ENCODE data around the gene PAX1.

DNA sequence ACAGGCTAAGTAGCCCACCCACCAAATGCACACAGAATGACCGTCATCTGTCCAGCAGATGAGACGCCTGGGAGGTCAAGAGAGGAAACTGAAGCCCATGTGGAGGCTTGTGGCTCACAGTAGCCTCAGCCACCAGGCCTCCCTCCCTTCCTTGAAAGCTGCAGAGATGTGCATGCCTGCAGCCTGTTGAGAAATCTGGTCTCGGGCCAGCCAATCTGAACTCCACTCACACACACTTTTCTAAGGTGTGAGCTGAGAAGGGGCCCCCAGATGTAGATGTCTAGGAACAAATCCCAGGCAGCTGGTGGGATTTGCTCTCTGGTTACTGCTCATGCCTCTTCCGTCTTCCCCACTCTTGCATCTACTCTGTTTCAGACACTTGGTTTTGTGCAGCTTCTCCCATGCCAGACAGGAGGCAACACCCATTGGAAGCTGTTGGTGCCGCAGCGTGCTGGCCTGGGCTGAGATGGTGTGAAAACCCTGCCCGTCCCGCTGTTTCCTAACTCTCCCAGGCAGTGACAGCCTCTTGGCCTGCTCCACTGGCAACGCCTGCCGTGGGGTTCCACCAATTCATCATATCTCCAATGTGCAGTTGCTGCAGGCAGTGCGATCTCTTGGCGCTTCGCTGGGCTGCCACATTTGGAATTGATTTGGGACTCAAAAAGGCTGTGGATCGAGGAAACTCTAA is 24.1 kb upstream of the PAX1 start:
- TF ChIP-seq, protein P1, sequence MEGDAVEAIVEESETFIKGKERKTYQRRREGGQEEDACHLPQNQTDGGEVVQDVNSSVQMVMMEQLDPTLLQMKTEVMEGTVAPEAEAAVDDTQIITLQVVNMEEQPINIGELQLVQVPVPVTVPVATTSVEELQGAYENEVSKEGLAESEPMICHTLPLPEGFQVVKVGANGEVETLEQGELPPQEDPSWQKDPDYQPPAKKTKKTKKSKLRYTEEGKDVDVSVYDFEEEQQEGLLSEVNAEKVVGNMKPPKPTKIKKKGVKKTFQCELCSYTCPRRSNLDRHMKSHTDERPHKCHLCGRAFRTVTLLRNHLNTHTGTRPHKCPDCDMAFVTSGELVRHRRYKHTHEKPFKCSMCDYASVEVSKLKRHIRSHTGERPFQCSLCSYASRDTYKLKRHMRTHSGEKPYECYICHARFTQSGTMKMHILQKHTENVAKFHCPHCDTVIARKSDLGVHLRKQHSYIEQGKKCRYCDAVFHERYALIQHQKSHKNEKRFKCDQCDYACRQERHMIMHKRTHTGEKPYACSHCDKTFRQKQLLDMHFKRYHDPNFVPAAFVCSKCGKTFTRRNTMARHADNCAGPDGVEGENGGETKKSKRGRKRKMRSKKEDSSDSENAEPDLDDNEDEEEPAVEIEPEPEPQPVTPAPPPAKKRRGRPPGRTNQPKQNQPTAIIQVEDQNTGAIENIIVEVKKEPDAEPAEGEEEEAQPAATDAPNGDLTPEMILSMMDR (IDR thresholded peaks at IDR 0.05; ENCODE audit: low read length): no peak
- TF ChIP-seq EZH2 (IDR thresholded peaks at IDR 0.05; ENCODE audit: borderline replicate concordance, low read length): no peak
